K562 treated with DMSO at 1 percent for 24 hours (cell line): ENCODE measurements around the gene EEF1AKMT2. TPM values are rescaled to one million over a fixed set of nuclear protein-coding genes. Genes with fewer than 3 reads are reported as not detected.

ENCODE experiments used
- total RNA-seq: library from RNA; unstranded; fragments of 300-600 nt; gene quantifications from 2 replicates; pipeline ENCODE4 v1.2.3, GENCODE V29; 2022; ENCODE audit warnings: low read depth; ENCODE audit not compliant: insufficient read depth

EEF1AKMT2 gene
- total RNA-seq, result 6.2 and 9.1 TPM in 2 replicates

DNA sequence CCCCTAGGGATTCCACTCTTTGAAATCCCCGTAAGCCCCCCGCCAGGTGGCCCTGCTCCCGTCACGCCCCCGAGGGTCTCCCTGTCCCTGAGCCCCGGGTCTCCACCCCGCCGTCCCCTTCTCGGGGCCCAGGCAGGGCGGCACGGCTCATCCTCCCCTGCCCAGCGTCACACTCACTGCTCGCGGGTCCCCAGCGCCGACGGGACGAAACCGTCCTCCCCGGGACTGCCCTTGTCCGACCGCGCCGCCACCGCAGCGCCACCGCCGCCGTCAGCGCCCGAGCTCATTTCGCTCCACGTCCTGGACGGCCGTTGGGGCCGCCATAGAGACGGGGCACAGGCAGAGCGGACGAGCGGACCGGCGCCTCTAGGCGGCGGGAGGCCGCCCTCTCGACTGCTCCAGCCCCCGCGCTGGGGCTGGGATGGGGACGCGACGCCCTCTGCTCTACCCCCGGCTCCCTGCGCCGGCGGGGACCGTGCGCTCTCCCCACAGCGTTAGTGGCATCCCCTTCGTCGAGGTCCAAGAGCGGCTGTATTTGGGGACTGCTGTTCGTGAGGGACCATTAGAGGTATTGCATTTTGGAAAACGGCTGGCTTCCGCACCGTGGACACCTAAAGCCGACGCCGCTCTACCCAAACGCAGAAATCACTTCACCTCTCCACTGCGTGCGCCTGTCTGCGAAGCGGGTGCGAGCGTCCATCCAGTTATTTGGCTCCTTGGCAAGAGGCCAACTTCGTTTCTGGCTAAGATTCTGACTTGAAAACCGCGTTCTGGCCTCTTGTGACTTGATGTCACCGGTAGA is at the start of gene EEF1AKMT2:
Gene EEF1AKMT2, minus strand, starts transcription at position 341 of the 802 bp plus-strand sequence. Its CDS starts 54 bp downstream, at position 287.

DNA sequence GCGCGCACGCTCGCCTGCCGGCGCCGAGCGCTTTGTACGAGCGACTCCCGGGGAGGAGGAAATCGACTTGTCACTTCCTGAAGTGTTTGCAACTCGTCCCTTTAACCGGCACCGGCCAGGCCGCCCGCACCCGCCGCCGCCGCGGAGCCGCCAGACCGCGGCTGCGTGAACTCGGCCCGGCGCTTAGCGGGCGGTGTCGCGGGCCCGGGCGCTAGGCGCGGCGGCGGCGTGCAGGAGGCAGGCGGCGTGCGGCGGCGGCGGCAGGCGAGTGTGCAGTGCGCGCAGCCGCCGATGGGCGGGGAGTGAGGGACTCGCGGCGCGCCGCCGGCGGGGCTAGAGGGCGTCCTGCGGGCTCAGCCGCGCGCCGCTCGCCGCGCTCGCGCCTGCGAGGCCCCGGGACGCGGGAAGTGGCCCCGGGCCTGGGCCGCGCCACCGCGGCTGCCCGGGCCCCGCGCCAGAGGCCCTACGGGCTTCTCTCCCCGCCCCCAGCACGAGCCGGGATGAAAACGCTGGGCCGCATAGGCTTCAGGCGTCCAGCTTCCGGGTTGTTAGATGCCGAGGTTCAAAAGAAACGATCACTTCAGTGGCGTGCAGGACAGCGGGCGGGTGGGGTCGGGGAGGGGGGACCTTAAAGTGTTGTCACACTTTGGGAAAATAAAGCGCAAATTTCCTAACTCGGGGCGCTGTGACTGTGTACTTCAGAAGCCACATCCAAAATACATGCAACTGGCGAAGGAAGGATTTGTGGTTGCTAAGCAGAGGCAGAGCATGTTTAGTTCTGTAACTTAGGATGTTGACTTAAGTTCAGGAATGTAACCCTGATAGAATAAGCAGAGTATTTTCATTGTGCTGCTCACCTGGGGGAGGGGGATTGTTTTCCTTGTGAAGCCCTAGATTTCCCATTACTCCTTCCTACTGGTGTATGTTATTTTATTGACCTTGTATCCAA is 47.3 kb downstream of the EEF1AKMT2 start, which contains the start of gene FAM53B:
Gene FAM53B, minus strand, starts transcription at position 277 of the 949 bp plus-strand sequence. CDS start 37,665 bp downstream, outside the sequence.

Other genes with a start within 250 kb of the EEF1AKMT2 start
- gene FAM53B, start 47.5 kb downstream of the EEF1AKMT2 start, total RNA-seq, result 15.3 TPM in 2 replicates
- 7.1 and 7.5 TPM in 2 replicates for gene ABRAXAS2, start 9.9 kb upstream of the EEF1AKMT2 start, total RNA-seq
- 0.63 and 0.64 TPM in 2 replicates for gene ZRANB1, start 150.2 kb upstream of the EEF1AKMT2 start, total RNA-seq